Activated CD4-positive, alpha-beta T cell treated with anti-CD3 and anti-CD28 coated beads, Interleukin-2, amount 50 U/mL, for 48 hours (primary cell): ENCODE data around the gene COQ8B.
A peak's percentile ranks its signal among the peaks of the same experiment; 100 is the strongest.
"Not testable (repeated sequence)": the region's sequence is repeated elsewhere in the genome, so short reads cannot be mapped to it uniquely, and the experiment has no call there.

Source experiments
- DNase-seq, 2 experiments: peaks; one replicate each; pipeline ENCODE4 v3.0.0-alpha.2; 2020

Gene COQ8B

DNA sequence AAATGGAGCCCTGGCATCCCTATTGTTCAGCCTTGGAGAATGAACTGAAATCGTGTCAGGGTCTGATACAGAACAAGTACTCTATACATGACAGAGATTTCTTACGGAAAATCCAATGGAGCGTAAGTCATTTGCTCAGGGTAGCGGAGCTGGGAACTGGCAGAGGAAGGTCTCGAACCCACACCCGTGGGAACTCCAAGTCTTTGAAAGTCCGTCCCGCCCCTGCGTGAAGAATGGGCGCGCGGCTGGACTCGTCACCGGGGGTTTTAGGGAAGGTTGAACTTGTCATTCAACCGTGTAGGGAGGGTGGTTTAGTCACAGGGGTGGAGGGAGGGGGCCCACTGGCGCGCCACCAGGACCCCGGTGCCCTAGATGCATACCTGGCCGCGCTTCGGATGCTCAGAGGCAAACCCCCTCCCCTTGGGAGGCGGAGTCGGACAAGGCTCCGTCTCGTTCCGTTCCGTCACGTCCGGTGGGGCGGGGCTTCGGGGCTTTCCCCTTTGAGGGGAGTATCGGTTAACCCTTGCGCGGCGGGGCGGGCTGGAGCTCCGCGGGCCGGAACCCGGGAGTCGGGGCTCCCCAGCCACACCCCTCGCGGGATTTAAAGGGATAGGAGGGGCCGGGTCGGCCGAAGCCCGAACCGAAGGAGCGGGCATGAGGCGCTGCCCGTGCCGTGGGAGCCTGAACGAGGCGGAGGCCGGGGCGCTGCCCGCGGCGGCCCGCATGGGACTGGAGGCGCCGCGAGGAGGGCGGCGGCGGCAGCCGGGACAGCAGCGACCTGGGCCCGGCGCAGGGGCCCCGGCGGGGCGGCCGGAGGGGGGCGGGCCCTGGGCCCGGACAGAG lies at the start of gene COQ8B, which contains the start of gene ITPKC:
Gene COQ8B (minus strand): TSS at position 405 of the 843 bp plus-strand sequence. CDS start 2,254 bp downstream, outside the sequence.
Gene ITPKC (plus strand): TSS at position 631 of the 843 bp plus-strand sequence. CDS start 24 bp downstream, at position 655.
- DNase-seq, result peak; percentile 100

DNA sequence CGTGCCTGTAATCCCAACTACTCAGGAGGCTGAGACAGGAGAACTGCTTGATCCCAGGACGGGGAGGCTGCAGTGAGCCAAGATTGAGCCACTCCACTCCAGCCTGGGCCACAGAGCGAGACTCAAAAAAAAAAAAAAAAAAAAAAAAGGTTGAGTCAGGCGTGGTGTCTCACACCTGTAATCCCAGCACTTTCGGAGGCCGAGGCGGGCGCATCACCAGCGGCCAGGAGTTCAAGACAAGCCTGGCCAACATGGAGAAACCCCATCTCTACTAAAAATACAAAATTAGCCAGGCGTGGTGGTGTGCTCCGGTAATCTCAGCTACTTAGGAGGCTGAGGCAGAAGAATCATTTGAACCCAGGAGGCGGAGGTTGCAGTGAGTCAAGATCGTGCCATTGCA lies 49.7 kb upstream of the COQ8B start:
- DNase-seq, result not testable (repeated sequence)

DNA sequence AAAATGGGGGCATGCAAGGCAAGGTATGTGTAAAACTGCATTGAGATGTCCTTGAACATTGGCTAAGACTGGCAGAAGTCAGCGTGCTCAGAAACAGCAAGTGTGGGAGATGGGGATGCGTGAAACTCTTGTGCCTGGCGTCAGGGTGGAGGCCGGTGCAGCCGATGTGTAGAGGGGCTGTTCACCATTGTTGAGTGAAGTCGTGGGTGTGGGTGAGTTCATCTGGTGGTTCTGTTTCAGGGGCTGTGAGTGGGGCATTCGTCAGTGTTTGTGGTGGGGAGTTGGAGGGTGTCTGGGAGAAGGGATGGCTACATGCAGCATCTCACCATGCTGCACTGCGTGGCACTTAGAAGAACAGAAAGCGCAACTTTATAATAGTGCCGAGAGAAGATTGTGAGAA lies 47.3 kb upstream of the COQ8B start:
- no peak for DNase-seq

DNA sequence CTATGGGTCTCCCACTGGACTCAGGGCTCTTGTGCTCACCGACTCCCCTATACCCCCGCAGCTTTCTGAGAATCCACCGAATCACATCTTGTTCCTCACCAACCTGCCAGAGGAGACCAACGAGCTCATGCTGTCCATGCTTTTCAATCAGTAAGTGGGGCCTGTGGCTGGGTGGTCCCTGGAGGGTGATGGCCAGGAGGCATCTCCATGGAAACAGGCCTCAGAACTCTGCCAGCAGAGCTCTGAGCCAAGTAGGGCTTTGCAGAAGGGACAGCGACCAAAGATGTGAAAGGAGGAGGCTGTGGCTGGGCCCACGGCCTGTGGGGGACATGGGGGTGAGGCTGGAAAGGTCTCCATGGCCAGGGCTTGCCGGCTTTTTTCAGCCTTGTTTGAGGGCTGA lies 46.8 kb upstream of the COQ8B start:
- no peak for DNase-seq

DNA sequence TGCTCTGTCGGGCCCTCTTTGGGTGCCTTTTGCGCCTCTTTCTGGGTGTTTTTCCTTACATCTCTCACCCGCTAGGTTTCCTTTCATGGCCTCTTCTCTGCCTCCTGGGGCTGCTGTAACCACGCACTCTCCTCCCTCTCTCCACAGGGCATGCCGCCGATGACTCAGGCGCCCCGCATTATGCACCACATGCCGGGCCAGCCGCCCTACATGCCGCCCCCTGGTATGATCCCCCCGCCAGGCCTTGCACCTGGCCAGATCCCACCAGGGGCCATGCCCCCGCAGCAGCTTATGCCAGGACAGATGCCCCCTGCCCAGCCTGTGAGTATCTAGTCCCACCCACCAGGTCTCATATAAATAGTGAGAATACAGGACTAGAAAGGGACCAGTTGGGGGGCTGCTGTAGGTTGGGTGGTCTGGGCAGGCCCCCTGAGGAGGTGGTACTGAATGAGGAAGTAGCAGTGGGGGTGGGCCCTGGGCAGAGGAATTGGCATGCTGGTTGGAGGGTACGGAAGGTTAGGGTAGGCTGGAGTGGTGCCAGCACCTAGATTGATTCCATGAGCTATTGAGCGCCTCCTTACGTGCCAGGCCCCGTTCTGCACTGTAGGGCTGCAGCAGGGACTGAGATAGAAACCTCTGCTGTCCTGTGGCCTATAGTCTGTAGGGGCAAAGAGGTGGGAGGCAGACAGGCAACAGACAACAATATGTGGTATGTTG lies 46.2 kb upstream of the COQ8B start:
- no peak for DNase-seq

DNA sequence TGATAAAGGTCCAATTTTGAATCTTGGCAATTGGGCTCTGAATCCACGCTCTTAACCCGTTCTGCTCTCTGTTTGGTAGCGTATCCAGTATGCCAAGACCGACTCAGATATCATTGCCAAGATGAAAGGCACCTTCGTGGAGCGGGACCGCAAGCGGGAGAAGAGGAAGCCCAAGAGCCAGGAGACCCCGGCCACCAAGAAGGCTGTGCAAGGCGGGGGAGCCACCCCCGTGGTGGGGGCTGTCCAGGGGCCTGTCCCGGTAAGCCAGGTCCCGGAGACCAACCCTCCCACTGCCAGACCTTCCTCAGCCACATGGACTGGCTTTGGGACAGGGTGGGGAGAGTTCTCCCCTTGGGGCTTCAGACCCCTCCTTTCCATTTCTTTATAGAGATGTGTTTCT lies 42.7 kb upstream of the COQ8B start:
- DNase-seq, result no peak

DNA sequence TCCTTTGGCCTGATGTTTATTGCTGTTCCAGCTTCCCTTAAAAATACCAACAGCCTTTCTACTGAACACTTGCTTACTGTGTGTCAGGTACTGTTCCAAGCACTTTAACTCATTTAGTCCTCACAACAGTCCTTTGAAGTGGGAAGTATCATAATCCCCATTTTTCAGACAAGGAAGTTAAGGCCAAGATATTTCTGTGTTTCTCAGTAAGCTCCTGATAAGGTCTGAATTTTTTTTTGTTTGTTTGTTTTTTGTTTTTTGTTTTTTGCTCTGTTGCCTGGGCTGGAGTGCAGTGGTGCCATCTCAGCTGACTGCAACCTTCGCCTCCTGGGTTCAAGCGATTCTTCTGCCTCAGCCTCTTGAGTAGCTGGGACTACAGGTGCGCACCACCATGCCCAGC lies 41.8 kb upstream of the COQ8B start:
- DNase-seq, result no peak

DNA sequence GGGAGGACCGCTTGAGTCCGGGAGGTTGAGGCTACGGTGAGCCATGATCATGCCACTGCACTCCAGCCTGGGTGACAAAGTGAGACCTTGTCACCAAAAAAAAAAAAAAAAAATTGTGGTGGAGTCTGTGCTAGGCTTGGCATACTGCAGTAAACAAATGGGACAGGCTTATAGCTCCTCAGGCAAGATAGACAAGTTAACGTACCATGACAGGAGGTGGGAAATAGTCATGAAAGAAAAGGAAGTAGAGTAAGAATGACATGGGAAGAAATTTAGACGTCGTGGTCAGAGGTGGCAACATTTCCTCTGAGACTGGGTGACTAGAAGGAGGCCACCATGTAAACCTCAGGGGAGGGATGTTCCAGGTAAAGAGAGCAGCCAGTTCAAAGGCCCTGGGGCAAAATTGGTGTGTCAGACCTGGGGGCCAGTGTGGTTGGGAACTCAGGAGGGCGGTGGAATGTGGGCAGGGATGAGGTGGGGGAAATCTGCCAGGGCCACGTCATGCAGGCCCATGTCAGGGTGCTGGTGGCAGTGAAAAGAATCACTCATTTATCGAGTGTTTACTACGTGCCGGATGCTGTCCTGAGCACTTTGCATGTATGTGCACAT lies 39.9 kb upstream of the COQ8B start:
- DNase-seq, result peak; percentile 69 to 76

DNA sequence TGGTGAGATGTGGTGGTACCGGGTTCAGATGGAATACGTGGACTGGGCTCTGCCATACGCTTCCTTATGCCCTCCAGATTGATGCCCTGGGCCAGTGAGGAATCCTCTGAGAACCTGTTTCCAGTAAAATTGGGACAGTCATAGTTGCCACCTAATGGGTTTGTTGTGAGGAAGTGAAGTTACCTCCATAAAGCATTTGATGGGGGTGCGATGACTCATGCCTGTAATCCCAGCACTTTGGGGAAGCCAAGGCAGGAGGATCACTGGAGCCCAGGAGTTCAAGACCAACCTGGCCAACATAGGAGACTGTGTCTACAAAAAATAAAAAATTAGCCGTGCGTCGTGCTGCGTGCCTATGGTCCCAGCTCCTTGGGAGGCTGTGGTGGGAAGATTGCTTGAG lies 39.1 kb upstream of the COQ8B start:
- no peak for DNase-seq

DNA sequence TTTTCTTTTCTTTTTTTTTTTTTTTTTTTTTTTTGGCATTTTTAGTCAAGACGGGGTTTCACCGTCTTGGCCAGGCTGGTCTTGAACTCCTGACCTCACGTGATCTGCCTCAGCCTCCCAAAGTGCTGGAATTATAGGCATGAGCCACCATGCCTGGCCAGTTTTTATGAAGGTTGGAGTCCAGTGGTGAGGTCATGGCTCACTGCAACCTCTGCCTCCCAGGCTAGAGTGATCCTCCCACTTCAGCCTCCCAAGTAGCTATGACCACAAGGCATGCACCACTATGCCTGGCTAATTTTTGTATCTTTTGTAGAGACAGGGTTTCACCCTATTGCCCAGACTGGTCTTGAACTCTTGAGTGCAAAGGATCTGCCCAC lies 38.5 kb upstream of the COQ8B start:
- no peak for DNase-seq

DNA sequence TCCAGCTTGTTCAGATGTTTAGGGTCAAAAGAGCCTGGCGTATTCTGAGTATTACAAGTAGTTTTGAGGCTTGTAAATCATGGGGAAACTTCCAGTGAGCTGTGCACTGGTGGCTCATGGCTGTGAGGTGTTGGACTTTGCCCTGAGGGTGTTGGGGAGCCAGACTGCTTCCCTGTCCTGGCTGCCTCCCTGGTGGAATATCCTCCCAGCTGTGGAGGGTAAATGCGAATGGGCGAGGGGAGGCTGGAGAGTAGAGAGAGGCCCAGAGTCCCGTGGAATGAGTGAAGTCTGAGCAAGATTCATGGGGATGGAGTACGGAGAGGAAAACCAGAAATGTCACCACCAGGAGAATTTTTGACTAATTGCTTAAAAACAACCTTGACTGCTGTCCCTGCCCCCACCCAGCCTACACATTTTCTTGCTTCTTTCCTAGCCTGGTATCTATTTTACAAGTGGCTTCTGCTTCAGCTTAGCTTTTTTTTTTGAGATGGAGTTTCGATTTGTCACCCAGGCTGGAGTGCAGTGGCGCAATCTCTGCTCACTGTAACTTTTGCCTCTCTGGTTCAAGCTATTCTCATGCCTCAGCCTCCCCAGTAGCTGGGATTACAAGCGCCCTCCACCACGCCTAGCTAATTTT lies 38.0 kb upstream of the COQ8B start:
- DNase-seq, result peak; percentile 80 to 87

DNA sequence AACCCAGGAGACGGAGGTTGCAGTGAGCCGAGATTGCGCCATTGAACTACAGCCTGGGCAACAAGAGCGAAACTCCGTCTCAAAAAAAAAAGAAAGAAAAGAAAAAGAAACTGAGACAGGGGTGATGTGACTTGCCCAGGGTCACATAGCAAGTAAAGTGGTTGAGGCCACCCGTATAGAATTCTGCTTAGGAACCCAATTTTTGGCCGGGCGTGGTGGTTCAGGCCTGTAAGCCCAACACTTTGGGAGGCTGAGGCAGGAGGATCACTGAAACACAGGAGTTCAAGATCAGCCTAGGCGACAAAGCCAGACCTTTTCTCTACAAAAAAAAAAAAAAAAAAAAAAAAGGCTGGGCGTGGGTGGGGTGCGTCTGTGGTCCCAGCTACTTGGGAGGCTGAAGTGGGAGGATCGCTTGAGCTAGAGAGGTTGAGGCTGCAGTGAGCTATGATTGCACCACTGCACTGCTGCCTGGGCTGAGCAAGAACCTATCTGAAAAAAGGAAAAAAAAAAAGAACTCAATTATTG lies 35.6 kb upstream of the COQ8B start:
- peak in 1 of 2 experiments; percentile 49 for DNase-seq

DNA sequence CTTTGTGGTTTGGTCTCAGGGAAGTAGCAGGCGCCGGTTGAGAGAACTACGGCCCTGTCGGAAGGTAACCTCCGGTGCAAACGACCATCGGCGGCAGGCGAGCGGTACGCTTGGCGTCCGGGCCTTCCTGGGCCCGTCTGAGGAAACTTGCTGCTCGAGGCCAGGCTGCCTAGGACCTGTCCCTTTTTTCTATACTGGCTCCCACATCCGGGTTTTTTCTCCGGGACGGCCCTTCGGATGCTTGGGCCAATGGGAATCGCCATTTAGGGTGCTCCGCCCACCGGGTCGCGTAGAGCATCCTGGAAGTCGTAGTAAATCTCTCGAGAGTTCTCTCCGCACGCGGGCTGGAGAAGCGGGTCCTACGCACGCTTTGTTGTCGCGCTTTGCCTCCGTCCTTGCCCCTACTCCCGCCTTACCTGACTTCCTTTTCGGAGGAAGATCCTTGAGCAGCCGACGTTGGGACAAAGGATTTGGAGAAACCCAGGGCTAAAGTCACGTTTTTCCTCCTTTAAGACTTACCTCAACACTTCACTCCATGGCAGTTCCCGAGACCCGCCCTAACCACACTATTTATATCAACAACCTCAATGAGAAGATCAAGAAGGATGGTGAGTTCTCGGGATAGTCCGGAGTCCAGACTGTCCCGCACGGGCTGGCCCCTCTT lies 34.3 kb upstream of the COQ8B start, which contains the start of gene SNRPA:
Gene SNRPA (plus strand): TSS at position 330 of the 664 bp plus-strand sequence. CDS start 206 bp downstream, at position 536.
- DNase-seq, result peak; percentile 97 to 98

DNA sequence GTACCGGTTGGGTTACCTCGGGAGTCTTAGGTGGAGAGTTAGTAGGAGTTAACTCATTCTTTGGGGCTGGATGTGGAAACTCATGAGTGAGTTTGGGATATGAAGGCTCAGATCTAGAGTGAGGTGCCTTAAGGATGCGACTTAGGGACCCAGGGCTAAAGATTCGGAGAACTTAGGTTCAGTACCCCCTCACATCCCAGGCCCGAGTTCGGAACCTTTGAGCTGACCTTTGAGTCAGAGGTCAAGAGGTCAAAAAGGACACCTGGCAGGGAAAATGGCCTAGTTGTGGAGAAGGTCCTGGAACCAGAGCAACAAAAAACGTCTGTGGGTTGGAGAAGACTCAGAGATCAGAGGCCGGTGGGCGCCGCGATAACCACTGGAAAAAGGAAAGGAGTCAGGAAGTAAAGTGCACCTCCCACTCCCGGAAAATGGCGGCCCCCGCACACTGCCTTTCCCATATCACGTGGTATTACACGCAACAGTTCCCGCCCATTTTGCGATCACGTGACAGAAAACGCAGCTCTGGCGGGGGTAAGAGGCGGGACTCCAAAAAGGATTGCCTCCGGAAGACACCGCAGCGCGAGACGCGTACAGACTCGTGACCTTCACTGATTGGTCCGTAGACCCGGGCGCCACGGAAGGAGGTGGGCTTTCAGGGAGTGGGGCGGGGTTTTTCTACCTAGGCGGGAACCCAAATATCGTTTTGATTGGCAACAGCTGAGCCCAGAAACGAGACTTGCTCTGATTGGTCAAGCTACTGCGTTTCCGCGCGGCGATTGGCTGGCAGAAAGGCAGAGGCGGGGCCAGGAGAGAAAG lies 33.6 kb upstream of the COQ8B start, which contains the start of gene ACTMAP:
Gene ACTMAP (minus strand): TSS at position 420 of the 816 bp plus-strand sequence. CDS start 674 bp downstream, outside the sequence.
- peak; percentile 99 to 100 for DNase-seq

DNA sequence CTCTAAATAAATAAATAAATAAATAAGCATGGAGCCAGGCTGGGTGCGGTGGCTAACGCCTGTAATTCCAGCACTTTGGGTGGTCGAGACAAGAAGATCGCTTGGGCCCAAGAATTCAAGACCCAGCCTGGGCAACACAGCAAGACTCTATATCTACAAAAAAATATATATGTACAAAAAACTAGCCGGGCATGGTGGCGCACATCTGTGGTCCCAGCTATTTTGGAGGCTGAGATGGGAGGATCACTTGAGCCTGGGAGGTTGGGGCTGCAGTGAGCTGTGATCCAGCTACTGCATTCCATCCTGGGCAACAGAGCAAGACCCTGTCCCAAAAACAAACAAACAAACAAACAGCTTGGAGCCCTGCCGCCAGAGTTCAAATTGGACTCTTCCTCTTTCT lies 30.9 kb upstream of the COQ8B start:
- DNase-seq, result no peak

DNA sequence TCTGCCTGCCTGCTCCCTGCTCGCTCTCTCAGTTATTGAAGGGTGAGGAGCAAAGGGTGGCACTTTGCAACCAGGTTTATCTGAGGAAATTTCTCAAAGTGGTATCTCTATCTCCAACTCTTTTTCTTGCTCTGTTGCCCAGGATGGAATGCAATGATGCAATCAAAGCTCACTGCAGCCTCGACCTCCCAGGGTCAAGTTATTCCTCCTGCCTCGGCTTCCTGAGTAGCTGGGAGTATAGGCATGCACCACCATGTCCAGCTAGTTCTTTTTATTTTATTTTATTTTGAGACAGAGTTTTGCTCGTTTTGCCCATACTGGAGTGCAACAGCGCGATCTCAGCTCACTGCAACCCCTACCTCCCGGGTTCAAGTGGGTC lies 28.7 kb upstream of the COQ8B start:
- no peak for DNase-seq

DNA sequence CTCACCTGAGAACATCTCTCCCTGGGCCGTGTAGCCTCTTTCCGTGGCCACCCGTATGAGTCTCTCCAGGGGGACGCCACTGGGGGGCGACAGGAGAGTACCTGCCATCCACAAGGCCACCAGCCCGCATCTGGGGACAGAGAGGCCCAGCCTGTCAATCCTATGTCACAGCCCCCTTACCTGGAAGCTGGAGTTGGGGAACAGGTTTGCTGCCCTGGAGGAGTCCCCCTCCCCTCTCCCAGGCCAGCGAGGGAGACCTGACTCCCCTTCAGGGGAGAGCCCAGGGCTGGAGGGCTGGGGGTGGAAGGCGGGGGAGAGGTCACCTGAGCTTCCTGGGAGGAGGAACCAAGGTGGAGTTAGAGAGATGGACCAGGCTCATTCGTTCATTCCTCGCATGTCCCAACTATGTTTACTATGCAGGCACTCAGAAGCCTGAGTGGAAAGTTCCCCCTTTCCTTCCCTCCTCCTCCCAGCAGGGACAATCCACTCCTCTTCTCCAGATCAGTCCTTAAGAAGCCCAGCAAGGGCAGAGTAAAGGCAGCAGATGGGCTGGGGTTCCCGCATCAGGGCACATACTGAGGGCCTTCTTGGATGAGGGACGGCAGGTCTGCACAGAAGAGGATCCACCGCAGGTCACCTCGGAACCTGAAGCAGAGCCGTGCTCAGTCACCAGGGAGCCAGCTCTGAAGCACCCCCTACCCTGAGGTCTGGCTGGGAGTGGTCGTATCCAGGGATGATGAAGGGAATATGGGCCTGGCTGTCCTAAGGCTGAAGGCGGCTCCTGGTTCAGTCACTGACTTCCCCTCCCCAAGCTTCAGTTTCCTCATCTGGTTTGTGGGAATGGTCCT lies 28.1 kb upstream of the COQ8B start:
- peak; percentile 39 to 44 for DNase-seq

DNA sequence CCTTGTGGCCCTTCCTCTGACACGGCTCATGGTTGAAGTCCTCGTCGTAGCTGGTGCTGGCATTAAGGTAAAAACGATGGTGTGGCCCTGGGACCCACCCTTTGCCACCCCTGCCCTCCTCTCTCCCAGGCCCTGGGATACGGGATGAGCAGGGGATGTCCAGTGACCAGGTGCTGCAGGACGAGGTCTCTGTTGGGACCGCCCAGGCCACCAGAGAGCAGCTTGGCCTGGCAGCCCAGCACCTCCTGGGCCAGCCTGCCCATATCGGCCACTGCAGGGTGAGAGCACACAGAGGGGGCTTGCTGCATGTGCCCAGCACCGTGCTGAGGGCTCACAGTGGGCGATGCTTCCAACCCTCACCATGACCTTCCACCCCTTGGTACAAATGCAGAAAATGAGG lies 27.2 kb upstream of the COQ8B start:
- DNase-seq, result no peak

DNA sequence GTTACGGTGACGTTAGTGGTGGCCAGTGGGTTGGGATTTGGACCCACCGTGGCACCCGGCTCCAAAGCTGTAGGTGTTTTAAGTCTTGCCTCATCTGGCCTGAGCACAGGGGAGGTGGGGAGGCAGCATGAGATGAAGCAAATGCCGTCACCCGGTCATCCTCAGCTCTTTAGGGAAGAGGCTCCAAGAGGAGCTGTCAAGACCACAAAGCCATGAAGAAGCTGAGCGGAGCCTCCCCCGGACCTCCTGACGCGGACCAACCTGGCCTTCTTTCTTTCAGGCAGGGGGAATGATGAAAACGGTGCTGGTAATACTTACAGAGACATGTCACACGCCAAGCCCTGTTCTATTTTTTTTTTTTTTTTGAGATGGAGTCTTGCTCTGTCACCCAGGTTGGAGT lies 26.2 kb upstream of the COQ8B start:
- DNase-seq, result no peak

DNA sequence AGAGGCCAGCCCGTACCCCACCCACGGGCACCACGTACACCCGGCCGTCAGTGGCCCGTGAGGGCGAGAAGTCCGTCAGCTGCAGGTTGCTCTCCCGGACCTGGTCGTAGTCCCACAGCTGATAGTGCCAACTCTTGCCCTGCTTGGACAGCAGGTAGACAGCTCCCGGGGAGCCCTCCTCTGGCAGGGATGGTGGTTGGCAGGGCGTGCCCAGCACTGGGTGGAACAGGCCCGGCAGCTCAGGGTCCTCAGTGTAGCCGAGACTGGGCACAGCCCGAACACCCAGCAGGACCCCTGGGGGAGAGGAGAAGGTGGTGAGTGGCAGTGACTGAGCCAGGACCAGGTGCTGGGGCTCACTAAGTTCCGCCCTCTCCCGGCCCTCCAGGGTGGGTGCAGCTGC lies 25.8 kb upstream of the COQ8B start:
- DNase-seq, result no peak
